ENCODE measurements around the gene SPINDOC. TPM values are rescaled to one million over a fixed set of nuclear protein-coding genes. Genes with fewer than 3 reads are reported as not detected.

The SPINDOC gene
- total and polyA plus RNA-seq, 2 donors from 2014 or later: 10.9 to 14.2 TPM

- H3K4me3 ChIP-seq (ENCODE audit: low read length in 3 of 3): no peak overlapping the region
- FAIRE-seq: no peak
- no peaks in the 10 kb centered on the region for H3K27me3 ChIP-seq (ENCODE audit: control insufficient read depth, insufficient read depth, low read length)
- peaks cover 0 to 5% (median 0%) of the 10 kb centered on the region in 3 donors for H3K9me3 ChIP-seq (ENCODE audit: control insufficient read depth in 2 of 3, insufficient read depth in 1 of 3, low read length in 3 of 3)
- H3K36me3 ChIP-seq (ENCODE audit: control insufficient read depth in 2 of 3, insufficient read depth in 3 of 3, low read length in 3 of 3): no peaks in the 10 kb centered on the region
- intact Hi-C loops (cut with DNase I): no loop called here
- H3K27ac ChIP-seq (ENCODE audit: low read depth in 2 of 2, low read length in 2 of 2): no peak overlapping the region
- no peak overlapping the region for H3K9ac ChIP-seq (ENCODE audit: low read length in 3 of 3)
- no peak for TF ChIP-seq CTCF (IDR thresholded peaks at IDR 0.05; ENCODE audit: borderline replicate concordance, extremely low read depth, insufficient read depth)
- H3K4me1 ChIP-seq (ENCODE audit: control insufficient read depth in 2 of 3, insufficient read depth in 2 of 3, low read depth in 1 of 3, low read length in 3 of 3): no peaks in the 10 kb centered on the region
- DNase-seq: no peak
Observed at GRCh38 chr11:63791495-63792167, 21.6 kb upstream of the SPINDOC start.

GRCh38 chr11:63793161-63793560 lies 20.1 kb upstream of the SPINDOC start:
- FAIRE-seq (no peak), DNase-seq (no peak)
- TF ChIP-seq CTCF (IDR thresholded peaks at IDR 0.05; ENCODE audit: borderline replicate concordance, extremely low read depth, insufficient read depth): no peak
- Histone ChIP-seq H3K4me3 (ENCODE audit: low read length in 3 of 3) (no peak overlapping the region), H3K36me3 (ENCODE audit: control insufficient read depth in 2 of 3, insufficient read depth in 3 of 3, low read length in 3 of 3) (no peaks in the 10 kb centered on the region), H3K27me3 (ENCODE audit: control insufficient read depth, insufficient read depth, low read length) (no peaks in the 10 kb centered on the region), H3K4me1 (ENCODE audit: control insufficient read depth in 2 of 3, insufficient read depth in 2 of 3, low read depth in 1 of 3, low read length in 3 of 3) (no peaks in the 10 kb centered on the region), H3K9ac (ENCODE audit: low read length in 3 of 3) (no peak overlapping the region), H3K9me3 (ENCODE audit: control insufficient read depth in 2 of 3, insufficient read depth in 1 of 3, low read length in 3 of 3) (peaks cover 0 to 5% (median 0%) of the 10 kb centered on the region in 3 donors), H3K27ac (ENCODE audit: low read depth in 2 of 2, low read length in 2 of 2) (no peak overlapping the region)
- intact Hi-C loops (cut with DNase I): no loop called here

- Histone ChIP-seq H3K27me3 (ENCODE audit: control insufficient read depth, insufficient read depth, low read length) (no peaks in the 10 kb centered on the region), H3K9me3 (ENCODE audit: control insufficient read depth in 2 of 3, insufficient read depth in 1 of 3, low read length in 3 of 3) (peaks cover 0 to 5% (median 0%) of the 10 kb centered on the region in 3 donors), H3K4me3 (ENCODE audit: low read length in 3 of 3) (no peak overlapping the region), H3K9ac (ENCODE audit: low read length in 3 of 3) (no peak overlapping the region), H3K36me3 (ENCODE audit: control insufficient read depth in 2 of 3, insufficient read depth in 3 of 3, low read length in 3 of 3) (no peaks in the 10 kb centered on the region), H3K4me1 (ENCODE audit: control insufficient read depth in 2 of 3, insufficient read depth in 2 of 3, low read depth in 1 of 3, low read length in 3 of 3) (no peaks in the 10 kb centered on the region), H3K27ac (ENCODE audit: low read depth in 2 of 2, low read length in 2 of 2) (no peak overlapping the region)
- no peak for TF ChIP-seq CTCF (IDR thresholded peaks at IDR 0.05; ENCODE audit: borderline replicate concordance, extremely low read depth, insufficient read depth)
- FAIRE-seq: no peak
- intact Hi-C loops (cut with DNase I): no loop called here
- DNase-seq: peak in 1 of 5 donors; percentile 17
Observed at GRCh38 chr11:63795066-63795465, 18.2 kb upstream of the SPINDOC start.

- no peak overlapping the region for H3K9ac ChIP-seq (ENCODE audit: low read length in 3 of 3)
- H3K9me3 ChIP-seq (ENCODE audit: control insufficient read depth in 2 of 3, insufficient read depth in 1 of 3, low read length in 3 of 3): no peaks in the 10 kb centered on the region
- no peak for FAIRE-seq
- H3K27ac ChIP-seq (ENCODE audit: low read depth in 2 of 2, low read length in 2 of 2): no peak overlapping the region
- no peak overlapping the region for H3K4me3 ChIP-seq (ENCODE audit: low read length in 3 of 3)
- no peaks in the 10 kb centered on the region for H3K4me1 ChIP-seq (ENCODE audit: control insufficient read depth in 2 of 3, insufficient read depth in 2 of 3, low read depth in 1 of 3, low read length in 3 of 3)
- no peak for TF ChIP-seq CTCF (IDR thresholded peaks at IDR 0.05; ENCODE audit: borderline replicate concordance, extremely low read depth, insufficient read depth)
- intact Hi-C loops (cut with DNase I): no loop called here
- DNase-seq: no peak
- H3K27me3 ChIP-seq (ENCODE audit: control insufficient read depth, insufficient read depth, low read length): no peaks in the 10 kb centered on the region
- H3K36me3 ChIP-seq (ENCODE audit: control insufficient read depth in 2 of 3, insufficient read depth in 3 of 3, low read length in 3 of 3): no peaks in the 10 kb centered on the region
Observed at GRCh38 chr11:63800921-63801320, 12.3 kb upstream of the SPINDOC start.
